MCF 10A (cell line): Measurements from ENCODE around the gene ESR1. TPM values are rescaled to one million over a fixed set of nuclear protein-coding genes. Genes with fewer than 3 reads are reported as not detected.

Experiments used
- BruUV-seq: library from RNA; stranded (reverse); fragments of 400-500 nt; replicated peaks from 2 replicates; lab custom pipeline; 2021; lab: Mats Ljungman, UMichigan
- CTCF ChIA-PET: fragments of 300-600 bp; sonication (Branson Sonifier 250); formaldehyde crosslinking; extraction: SDS; loops from one replicate; lab custom pipeline; 2021; ENCODE audit warnings: antibody characterized with exemption, inconsistent platforms; lab: Yijun Ruan, JAX
- POLR2A ChIA-PET: fragments of 300-600, 350-650 bp; sonication (Branson Sonifier 250); formaldehyde crosslinking; extraction: SDS; loops from one replicate; lab custom pipeline; 2020; ENCODE audit warnings: antibody characterized with exemption, inconsistent platforms; lab: Yijun Ruan, JAX
- DNase-seq: peaks from one replicate; pipeline ENCODE4 v3.0.0-alpha.2; 2018; ENCODE audit not compliant: unreplicated experiment
- H3K27ac Mint-ChIP-seq: one replicate; pipeline ENCODE4 v1.8.0; 2022; ENCODE audit warnings: mild to moderate bottlenecking, low read depth, mixed read lengths; ENCODE audit not compliant: unreplicated experiment
- H3K27me3 Mint-ChIP-seq: one replicate; pipeline ENCODE4 v1.8.0; 2022; ENCODE audit warnings: mixed read lengths; ENCODE audit not compliant: insufficient read depth, unreplicated experiment
- H3K36me3 Mint-ChIP-seq: one replicate; pipeline ENCODE4 v1.8.0; 2022; ENCODE audit warnings: mild to moderate bottlenecking, moderate library complexity, mixed read lengths; ENCODE audit not compliant: insufficient read depth, unreplicated experiment
- H3K4me1 Mint-ChIP-seq: one replicate; pipeline ENCODE4 v1.8.0; 2022; ENCODE audit warnings: mixed read lengths; ENCODE audit not compliant: insufficient read depth, unreplicated experiment
- H3K4me3 Mint-ChIP-seq: one replicate; pipeline ENCODE4 v1.8.0; 2022; ENCODE audit warnings: mild to moderate bottlenecking, moderate library complexity, mixed read lengths; ENCODE audit not compliant: unreplicated experiment
- H3K9me3 Mint-ChIP-seq: one replicate; pipeline ENCODE4 v1.8.0; 2022; ENCODE audit warnings: mixed read lengths; ENCODE audit not compliant: unreplicated experiment
- intact Hi-C: fragments of 100-400 bp; cut with micrococcal nuclease; formaldehyde crosslinking; loops from 2 replicates; pipeline ENCODE4 v1.14.1; 2022
- total RNA-seq: library from RNA; stranded (reverse); gene quantifications from 2 replicates; pipeline ENCODE4 v1.2.3, GENCODE V29; 2022
- TF ChIP-seq, protein P1 (sequence below): fragments of 200-600 bp; IDR thresholded peaks from one replicate; pipeline ENCODE4 v1.8.0; 2022; ENCODE audit warnings: antibody characterized with exemption, mild to moderate bottlenecking; ENCODE audit not compliant: unreplicated experiment

The ESR1 gene
- total RNA-seq, 1 experiment from 2014 or later: 0.05 TPM

DNA sequence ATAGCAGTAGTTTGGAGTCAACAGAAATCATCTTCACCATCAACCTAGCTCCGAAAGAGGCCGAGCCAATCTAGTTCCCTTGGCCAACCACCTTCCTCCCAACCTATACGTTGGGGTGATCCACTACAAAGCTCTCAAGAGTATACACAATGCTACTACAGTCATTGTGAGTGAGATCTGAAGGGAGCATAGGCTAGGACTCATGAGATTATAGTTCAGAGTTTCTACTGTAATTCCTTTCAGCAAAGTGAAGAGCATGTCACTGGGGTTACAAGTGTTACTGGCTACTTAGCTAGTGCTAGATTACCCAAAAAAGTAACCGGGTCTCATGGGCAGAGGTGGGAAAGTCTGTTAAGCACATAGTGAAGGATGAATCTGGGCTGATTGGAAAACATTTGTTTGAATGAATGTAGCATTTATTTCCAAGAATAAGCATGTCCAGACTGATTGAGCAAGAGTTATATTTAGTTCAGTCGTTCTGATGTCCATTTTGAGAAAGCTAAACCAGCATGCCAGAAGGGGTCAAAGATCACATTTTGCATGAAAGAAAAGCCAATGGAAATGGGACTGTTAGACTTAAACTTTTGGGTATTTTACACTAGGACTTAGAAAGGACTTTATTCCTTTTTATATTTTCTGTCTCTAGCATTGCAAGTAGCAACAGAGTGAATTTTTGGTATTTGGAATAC lies 10.5 kb upstream of the ESR1 start:
- DNase-seq: no peak
- H3K4me1 Mint-ChIP-seq: no peaks in the 10 kb centered on the region
- ChIA-PET POLR2A (no interaction called here), CTCF (interaction anchor here (0.5 kb wide), 1 partner anchor 453 kb away, joined by 3 read pairs; no protein-coding TSS in a partner anchor)
- H3K4me3 Mint-ChIP-seq: no peak overlapping the region
- no peaks in the 10 kb centered on the region for H3K27me3 Mint-ChIP-seq
- no peaks in the 10 kb centered on the region for H3K9me3 Mint-ChIP-seq
- H3K27ac Mint-ChIP-seq: no peak overlapping the region
- intact Hi-C loops: no loop called here
- no TSS peak for BruUV-seq
- TF ChIP-seq, protein P1, sequence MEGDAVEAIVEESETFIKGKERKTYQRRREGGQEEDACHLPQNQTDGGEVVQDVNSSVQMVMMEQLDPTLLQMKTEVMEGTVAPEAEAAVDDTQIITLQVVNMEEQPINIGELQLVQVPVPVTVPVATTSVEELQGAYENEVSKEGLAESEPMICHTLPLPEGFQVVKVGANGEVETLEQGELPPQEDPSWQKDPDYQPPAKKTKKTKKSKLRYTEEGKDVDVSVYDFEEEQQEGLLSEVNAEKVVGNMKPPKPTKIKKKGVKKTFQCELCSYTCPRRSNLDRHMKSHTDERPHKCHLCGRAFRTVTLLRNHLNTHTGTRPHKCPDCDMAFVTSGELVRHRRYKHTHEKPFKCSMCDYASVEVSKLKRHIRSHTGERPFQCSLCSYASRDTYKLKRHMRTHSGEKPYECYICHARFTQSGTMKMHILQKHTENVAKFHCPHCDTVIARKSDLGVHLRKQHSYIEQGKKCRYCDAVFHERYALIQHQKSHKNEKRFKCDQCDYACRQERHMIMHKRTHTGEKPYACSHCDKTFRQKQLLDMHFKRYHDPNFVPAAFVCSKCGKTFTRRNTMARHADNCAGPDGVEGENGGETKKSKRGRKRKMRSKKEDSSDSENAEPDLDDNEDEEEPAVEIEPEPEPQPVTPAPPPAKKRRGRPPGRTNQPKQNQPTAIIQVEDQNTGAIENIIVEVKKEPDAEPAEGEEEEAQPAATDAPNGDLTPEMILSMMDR: no peak
- no peaks in the 10 kb centered on the region for H3K36me3 Mint-ChIP-seq

DNA sequence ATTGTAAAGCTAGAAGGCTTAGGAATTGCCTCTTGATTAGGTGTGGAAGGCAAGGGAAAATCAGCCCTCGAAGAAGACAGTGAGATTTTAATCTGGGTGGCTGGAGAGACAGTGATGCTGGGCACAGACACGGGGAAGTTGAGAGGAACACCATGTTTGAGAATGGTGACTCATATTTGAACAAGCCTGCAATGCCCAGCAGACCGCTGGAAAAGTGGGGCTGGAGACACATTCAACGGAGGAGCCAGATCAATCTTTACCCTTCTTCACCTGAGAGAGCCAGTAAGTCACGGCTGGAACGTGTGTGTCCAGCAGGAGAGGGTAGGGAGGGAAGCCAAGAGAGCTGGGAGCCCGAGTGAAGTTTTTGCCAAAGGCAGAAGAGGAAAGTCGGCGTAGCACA lies 3.7 kb upstream of the ESR1 start:
- H3K4me1 Mint-ChIP-seq: peaks cover 7% of the 10 kb centered on the region
- peaks cover 17% of the 10 kb centered on the region for H3K27me3 Mint-ChIP-seq
- ChIA-PET POLR2A (no interaction called here), CTCF (interaction anchor here (0.6 kb wide), 1 partner anchor 9 kb away, joined by 3 read pairs; no protein-coding TSS in a partner anchor)
- intact Hi-C loops: no loop called here
- no peaks in the 10 kb centered on the region for H3K9me3 Mint-ChIP-seq
- DNase-seq: no peak
- no peak overlapping the region for H3K27ac Mint-ChIP-seq
- no peaks in the 10 kb centered on the region for H3K36me3 Mint-ChIP-seq
- no TSS peak for BruUV-seq
- TF ChIP-seq, protein P1: no peak
- H3K4me3 Mint-ChIP-seq: no peak overlapping the region

DNA sequence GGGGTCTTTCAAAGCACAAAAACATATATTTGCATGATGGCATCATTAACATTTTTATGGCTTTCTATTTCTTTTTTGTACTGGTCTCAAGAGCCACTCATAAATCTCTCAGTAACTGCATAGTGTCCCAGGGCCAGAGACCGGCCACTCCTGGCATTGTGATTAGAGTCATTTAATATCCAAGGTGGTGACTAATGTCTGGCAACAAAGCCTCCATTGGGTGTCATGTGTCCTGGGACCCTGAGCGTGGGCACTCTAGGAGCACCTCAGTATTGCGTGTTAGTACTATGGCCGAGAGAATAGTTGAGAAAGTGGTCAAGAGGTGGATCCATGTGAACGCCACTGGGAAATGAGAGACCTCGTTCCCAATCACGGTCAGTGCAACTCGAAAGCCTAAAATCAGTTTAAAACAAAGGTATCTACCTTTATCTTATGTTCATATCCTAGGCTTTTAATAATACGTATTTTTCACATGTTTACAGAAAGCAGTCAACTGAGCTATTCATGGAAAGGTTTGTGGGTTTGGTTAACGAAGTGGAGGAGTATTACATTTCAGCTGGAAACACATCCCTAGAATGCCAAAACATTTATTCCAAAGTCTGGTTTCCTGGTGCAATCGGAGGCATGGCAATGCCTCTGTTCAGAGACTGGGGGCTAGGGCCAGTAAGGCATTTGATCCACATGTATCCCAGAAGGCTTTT lies 2.7 kb upstream of the ESR1 start:
- Mint-ChIP-seq H3K4me1 (peaks cover 7% of the 10 kb centered on the region), H3K4me3 (no peak overlapping the region), H3K9me3 (no peaks in the 10 kb centered on the region), H3K36me3 (no peaks in the 10 kb centered on the region), H3K27me3 (peaks cover 27% of the 10 kb centered on the region), H3K27ac (no peak overlapping the region)
- ChIA-PET POLR2A (interaction anchor here (0.6 to 1.4 kb wide), 2 partner anchors 12 to 49 kb away, joined by 4 to 5 read pairs; no protein-coding TSS in a partner anchor), CTCF (interaction anchor here (0.6 kb wide), 1 partner anchor 10 kb away, joined by 3 read pairs; no protein-coding TSS in a partner anchor)
- no peak for DNase-seq
- intact Hi-C loops: no loop called here
- no TSS peak for BruUV-seq
- TF ChIP-seq, protein P1: no peak

DNA sequence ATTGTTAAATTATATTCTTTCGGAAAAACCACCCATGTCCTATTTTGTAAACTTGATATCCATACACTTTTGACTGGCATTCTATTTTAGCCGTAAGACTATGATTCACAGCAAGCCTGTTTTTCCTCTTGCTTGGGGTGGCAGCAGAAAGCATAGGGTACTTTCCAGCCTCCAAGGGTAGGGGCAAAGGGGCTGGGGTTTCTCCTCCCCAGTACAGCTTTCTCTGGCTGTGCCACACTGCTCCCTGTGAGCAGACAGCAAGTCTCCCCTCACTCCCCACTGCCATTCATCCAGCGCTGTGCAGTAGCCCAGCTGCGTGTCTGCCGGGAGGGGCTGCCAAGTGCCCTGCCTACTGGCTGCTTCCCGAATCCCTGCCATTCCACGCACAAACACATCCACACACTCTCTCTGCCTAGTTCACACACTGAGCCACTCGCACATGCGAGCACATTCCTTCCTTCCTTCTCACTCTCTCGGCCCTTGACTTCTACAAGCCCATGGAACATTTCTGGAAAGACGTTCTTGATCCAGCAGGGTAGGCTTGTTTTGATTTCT lies 2.1 kb upstream of the ESR1 start:
- no peak overlapping the region for H3K27ac Mint-ChIP-seq
- no peaks in the 10 kb centered on the region for H3K36me3 Mint-ChIP-seq
- peaks cover 33% of the 10 kb centered on the region for H3K27me3 Mint-ChIP-seq
- TF ChIP-seq, protein P1: no peak
- CTCF ChIA-PET: interaction anchor here (0.8 to 1.0 kb wide), 2 partner anchors 20 to 39 kb away, joined by 3 to 4 read pairs; no protein-coding TSS in a partner anchor
- no TSS peak for BruUV-seq
- peak overlapping the region; percentile 9 for H3K4me3 Mint-ChIP-seq
- H3K9me3 Mint-ChIP-seq: no peaks in the 10 kb centered on the region
- no peak for DNase-seq
- peaks cover 7% of the 10 kb centered on the region for H3K4me1 Mint-ChIP-seq
- POLR2A ChIA-PET: interaction anchor here (0.6 to 1.4 kb wide), 2 partner anchors 12 to 48 kb away, joined by 4 to 5 read pairs; no protein-coding TSS in a partner anchor
- intact Hi-C loops: no loop called here
